Measurements from ENCODE around the gene NR3C2.

The NR3C2 gene

DNA sequence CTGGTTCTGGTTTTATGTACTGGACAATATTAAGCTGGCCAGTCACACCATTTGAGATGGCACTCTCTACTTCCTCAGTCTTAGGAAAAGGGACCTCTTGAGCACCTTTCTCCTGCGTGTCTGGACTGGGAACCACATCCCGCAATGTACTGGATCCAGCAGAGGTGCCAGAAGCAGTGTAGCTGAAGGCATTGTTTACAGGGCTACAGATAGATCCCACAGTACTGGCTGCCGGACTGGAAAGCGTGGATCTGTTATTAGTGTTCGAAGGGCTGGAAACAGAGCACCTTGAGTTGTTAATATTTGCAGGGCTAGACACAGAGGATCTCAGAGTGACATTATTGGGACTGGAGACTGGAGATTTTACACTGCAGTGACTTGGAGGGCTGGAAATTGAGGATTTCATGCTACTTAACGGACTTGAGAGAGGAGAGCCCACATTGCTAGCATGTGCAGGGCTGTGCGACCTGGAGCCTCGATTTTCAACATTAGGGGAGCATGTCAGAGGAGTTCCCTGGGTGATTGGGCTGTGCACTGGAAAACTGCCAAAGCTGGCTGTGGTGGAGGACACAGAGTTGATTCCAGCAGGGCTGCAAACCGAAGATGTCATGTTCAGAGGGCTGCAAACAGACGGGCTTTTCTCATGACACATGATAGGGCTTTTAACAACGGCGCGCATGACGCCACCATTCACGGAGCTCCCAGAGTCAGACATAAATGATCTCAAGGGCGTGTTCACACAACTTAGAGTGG is 6.4 kb downstream of the NR3C2 start:
- DNase-seq (ENCODE audit: low spot score), result no peak

DNA sequence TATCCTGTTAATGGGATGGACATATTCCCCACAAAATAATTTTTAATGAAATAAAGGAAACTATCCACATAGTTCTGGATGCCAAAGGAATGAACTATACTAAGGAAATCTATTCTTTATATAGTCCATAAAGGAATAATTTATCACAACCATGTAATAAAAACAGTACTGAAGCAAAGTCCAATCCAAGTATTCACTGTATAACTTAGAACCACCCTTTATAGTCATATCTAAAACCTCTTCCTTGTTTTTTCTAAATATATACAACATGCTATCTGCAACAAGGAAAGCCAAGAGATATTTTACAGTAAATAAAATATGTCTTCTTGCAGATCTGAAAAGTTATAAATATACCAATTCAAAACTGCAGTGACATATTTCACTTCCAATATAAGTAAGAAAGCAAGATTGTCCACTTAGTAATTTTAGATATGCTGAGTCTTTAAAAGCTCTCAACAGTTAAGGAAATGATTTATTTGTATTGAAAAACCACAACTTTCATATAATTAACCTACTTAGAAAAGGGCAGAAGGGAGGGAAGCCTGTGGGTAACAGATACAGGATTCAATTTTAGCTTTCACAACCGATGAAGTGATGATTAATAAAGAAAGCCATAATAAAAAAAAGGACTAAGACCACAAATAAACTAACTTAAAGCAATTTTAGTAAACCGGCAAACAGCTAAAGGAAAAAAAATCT is 8.0 kb downstream of the NR3C2 start:
- no peak for DNase-seq (ENCODE audit: low spot score)

DNA sequence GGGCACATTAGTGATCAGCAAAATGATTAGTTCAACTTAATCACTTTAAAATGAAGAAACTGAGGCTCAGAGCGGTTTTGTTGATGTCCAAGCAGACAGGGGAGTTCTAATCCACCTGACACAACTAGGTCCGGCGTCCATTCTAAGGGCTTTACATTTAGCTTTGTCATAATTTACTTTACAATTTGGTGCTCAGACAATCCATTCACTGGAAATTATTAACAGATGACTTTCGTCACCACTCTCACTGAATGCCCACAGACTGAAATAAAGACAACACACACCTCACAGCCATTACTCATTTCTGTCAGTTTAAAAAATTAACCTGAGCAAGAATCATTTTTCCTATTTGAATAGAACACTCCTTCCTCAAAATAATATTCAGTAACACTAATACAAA is 10.8 kb downstream of the NR3C2 start:
- DNase-seq (ENCODE audit: low spot score), result no peak

DNA sequence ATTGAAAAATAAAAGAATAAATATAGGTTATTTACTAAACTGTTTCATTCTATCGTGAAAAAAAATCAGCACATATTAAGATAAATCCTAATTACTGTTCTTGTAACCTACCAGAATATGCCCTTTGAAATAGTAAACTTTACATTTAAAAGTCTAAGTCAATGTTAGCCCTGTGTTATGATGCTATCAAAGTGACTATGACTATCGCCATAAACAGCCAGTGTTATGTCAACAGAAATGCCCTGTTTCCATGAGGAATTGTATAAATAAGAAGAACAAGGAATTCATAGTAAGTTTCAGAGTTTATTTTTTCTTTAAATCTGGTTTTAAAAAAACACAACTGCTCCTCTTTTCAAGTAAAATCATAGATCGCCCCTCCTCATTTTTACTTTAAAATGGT is 11.4 kb downstream of the NR3C2 start:
- no peak for DNase-seq (ENCODE audit: low spot score)

DNA sequence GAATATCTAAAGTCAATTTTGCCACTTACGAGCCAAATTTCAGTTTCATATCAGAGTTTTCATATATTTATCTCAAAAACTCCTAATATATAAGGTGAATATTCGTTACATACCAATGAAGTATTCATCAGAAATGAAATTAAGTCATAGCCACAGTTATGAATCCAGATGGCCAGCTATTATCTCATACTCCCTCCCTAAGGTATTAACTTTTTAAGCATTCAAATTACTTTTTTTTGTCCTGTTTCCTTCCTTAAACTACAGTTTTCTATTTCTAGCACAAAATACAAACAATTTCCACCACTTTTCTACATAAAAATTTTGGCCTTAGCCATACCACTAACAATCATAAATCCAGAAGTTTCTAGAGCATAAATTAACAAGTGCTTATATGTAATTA is 13.0 kb downstream of the NR3C2 start:
- no peak for DNase-seq (ENCODE audit: low spot score)

DNA sequence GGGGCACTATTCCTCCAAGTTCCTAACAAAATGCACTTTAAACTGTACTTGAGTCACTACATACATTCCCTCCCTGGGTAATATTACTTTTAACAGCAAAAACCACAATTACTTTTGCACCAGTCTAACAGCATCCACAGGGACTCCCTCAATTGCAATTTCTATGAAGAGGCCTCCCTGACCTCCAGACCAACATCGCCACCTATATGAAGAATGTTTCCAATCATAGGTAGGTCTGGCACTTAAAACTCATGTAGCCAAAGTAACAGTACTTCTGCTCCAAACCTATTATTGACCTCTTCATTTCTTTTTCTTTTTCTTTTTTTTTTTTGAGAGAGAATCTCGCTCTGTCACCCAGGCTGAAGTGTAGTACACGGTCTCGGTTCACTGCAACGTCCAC is 15.6 kb downstream of the NR3C2 start:
- no peak for DNase-seq (ENCODE audit: low spot score)

DNA sequence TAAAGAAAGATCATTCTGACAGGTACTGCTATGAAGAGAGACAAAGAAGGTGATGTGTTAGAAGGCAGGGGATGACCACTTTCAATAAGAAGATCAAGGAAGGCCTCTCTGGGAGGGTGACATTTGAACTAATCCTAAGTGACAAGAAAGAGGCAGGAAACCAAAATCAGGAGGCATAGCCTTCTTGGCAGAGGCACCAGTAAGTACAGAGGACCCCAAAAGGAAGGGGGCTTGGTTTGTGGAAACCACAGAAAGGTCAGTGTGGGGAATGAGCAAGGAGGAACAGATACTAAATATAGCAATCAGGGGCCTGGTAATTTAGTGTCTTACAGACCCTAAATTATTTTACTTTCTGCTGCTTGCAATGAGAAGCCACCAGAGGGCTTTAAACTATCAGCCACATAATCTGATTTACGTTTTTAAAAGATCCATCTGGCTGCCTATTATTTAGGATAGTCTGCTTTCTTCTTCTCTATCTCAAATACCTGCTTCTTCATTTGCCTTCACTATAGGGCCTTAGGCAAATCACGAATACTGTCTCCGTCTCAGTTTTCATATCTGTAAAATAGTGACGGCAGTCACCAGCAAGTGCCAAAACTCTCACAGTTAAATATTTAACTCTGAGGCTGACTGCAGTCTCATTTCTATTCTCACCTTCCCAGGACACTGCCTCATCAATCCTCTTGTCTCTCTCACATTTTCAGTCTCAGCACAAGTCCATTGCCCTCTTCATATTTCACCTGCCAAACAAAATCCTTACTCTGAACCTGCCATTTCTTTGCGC is 16.7 kb downstream of the NR3C2 start:
- no peak for DNase-seq (ENCODE audit: low spot score)

DNA sequence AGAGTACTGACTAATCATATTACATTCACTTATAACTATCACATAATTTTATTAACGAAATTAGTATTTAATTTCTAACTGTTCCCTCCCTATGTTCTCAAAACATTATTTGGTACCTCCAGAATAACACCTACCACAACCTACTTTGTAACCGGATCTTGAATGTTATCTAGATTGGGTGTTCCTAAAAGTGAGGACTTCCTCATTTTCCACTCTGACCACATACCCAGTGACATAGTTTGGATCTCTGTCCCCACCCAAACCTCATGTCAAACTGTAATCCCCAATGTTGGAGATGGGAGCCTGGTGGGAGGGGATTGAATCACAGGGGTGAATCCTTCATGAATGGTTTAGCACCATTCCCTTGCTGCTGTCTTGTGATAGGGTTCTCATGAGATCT is 21.8 kb downstream of the NR3C2 start:
- no peak for DNase-seq (ENCODE audit: low spot score)

DNA sequence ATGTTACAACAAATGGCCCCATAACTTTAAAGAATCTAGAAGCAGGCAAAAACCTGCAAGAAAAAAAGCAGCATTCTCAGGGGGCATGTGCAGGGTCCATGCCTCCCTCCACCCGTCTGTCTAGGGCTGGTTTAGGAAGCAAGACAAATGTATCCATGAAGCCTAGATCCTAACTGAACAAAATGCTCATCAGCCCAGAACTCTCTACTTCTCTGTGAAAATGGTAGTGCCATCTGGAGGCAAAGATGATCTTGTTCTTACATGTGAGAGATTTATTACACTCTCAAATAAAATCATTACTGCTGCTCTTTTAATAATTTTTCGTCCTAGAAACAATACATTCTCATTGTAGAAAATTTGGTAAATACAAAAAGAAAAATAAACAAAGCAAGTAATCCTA is 26.7 kb downstream of the NR3C2 start:
- DNase-seq (ENCODE audit: low spot score), result no peak

DNA sequence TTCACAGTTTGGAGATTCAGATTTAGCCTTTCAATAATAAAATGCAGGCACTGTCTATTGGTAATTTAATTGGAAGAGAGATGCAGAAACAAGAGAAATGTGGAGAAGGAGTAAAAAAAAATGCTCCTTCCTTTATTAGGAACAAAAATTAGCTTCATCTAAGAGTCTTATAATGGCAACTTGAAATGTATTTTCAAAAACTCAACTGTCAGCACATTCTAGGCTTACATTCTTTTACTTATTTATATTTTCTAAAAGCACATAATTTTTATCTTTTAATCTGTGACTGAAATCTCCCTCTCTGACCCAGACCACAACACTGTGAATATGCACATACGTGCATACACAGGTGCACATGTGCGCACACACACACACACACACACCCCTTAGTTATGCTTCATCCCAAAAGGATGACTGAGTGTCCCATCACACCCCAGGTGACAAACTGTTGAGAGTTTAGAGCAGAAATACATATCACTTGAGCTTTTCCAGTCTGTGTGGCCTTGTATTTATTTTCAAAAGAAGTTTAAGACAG is 29.7 kb downstream of the NR3C2 start:
- DNase-seq (ENCODE audit: low spot score), result no peak

DNA sequence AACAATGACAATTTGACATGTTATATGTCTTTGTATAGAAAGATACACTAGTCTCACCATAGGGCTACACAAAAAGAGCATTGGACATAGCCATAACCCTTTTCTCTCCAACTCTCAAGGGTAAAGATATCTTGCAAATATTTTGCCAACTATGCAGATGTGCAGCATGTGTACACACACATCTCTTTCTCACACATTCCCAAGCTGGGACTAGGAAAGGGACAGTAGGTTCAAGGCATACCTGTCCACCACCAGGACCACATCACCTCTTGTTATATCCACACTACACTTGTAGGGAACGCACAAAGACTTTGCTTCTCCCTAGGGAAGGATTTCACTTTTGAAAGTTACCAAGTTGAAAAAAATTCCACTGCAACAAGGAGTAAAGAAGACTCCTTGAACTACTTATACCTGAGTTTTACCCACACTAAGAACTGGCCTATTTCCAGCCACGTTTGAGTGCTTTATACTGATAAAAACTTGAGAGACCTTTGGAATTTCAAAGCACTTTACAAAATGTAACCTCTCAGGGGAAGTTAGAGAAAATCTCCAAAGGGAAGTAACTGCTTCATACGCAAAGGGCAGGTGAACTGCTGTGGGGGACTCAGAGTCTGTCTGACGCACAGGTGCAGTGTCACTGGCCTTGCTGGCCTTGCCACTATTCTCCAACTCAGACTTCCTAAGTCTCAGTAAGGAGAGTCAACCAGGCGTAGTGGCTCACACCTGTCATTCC is 36.9 kb downstream of the NR3C2 start:
- DNase-seq (ENCODE audit: low spot score), result no peak

DNA sequence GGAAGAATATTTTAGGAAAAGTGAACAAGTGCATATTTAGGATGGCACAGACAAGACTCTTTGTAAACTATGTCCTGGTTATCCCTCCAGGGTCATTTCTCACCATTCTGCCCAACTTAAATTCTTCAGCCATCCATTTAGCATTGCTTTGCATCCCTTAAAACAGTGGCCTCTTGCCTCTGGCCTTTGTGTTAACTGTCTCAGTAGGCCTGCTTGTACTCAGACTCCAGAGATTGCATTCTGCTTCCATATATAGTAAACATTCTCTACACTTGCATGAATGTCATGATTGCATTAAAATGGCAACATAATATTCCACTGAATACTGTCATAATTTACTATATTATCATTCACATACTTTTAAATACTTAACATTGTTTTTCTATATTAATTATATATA is 43.2 kb downstream of the NR3C2 start:
- DNase-seq (ENCODE audit: low spot score), result no peak

DNA sequence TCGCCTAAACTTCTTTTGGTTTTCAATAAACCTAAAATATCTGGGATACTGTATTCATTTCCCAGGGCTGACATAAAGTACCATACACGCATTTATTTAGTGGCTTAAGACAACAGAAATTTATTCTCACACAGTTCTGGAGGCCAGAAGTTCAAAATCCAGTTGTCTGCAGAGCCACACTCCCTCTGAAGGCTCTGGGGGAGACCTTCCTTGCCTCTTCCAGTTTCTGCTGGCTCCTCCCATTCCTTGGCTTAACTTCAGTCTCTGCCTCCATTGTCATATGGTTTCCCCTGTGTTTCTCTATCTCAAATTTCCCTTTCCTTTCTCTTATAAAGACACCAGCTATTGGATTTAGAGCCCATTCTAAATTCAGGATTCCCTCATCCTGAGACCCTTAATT is 44.4 kb downstream of the NR3C2 start:
- no peak for DNase-seq (ENCODE audit: low spot score)

DNA sequence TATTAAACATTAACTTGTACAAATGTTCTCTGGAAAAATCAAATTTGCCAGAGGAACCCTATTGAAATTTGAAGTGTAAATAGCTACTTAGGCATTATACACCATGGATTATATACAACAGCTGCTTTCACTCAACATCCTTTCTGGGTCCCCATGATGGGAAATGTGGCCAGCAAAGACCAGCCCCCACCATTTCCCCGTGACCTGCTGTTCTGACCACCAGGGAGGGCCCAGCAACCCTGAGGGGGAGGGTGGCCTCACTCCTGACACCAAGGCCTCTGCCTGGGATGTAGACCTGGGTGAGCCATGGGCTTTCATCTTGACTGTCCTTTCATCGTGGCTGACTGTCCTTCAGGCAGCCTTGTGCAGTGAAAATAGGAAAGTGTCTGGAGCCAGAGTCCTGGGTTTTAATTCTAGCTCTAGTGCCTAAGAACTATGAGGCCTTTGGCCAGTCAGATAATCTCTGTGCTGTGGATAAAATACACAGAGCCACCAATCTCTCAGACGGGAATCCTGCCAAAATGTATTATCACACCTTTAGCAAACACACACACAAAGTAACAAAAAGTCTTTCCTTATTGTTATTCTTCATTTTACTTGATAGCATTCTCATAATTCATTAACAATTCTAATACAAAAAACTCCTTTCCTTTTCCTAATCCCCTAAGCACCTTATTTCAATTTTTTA is 45.1 kb downstream of the NR3C2 start:
- no peak for DNase-seq (ENCODE audit: low spot score)

DNA sequence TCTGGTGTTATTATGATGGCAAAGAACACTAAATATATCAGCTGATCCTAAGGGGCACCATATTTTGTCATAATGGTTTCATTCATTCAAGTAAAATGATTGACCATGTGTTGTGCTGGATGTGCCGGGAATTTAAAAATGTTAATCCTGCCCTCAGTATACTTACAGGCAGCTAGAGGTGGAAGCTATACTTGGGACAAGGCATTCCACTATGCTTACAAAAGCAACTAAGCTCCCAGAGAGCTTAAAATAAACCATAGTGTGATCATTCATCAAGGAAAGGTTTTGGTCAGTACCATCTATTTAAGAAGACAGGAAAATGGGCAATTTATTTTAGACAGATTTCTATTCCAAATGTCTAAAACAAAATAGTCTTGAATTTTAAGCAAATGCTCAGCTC is 46.4 kb downstream of the NR3C2 start:
- DNase-seq (ENCODE audit: low spot score), result no peak

DNA sequence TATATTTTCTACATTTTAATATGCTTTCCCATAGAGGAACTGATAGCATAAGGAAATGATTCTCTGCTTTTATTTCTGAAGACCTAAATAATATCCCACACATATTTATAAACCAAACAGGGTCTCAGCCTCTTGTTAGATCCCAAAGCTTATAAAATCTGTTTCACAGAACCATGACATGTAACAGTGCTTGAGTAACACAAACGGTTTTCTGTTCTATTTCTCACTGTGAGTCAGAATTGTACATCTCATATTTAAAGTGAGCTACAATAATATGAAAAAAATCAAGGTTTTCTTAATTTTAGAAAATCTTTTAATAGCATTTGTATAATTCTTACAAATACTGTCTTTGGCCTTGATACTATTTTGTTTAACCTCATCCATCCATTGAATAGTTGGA is 51.2 kb downstream of the NR3C2 start:
- DNase-seq (ENCODE audit: low spot score), result no peak

DNA sequence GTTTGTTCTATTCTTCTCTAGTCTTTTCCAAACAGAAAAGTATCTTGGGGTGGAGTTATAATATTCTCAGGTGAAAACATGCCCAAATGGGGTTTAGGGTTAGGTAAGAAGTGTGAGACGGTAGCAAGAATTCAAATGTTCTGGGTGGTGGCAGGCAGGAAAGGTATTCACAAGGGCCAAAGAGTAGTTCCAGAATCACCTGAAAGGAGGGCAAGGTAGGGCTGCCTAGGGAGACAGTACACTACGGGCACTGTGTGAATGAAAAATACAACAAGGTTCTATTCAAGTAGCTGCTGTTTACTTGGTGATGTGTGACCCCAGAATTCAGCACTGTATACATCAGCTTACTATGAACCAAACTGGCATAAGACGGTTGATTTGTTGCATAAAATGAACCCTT is 51.9 kb downstream of the NR3C2 start:
- no peak for DNase-seq (ENCODE audit: low spot score)

DNA sequence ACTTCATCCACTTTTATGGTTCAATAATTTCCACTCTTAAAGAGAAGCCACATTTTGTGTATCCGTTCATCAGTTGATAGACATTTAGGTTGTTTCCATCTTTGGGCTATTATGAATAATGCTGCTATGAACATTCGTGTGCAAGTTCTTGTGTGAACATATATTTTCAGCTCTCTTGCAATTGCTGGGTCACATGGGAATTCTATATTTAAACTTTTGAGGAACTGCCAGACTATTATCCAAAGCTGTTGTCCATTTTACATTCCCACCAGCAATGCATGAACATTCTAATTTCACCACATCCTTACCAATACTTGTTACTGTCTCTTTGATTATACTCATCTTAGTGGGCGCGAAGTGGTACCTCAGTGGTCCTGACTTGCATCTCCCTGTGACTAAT is 61.9 kb downstream of the NR3C2 start:
- DNase-seq (ENCODE audit: low spot score), result no peak

DNA sequence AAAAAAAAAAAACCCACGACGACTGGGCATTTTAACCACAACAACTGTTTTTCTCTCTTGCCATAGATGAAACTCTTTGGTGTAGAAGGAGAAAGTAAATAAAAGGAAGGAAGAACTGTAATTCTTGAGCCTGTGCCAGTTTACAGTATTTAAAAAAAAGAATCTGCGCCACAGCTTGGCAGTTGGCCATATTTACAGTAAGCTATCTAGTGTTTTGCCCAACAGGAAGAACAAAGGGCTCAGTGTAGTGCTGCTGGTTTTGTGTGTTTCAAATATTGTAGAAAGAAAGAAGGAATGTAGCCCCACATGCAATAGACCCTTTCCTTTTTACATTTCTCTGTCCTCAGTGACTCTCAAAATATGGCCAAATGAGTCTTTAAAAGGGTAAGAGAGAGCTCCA is 66.1 kb downstream of the NR3C2 start:
- no peak for DNase-seq (ENCODE audit: low spot score)

DNA sequence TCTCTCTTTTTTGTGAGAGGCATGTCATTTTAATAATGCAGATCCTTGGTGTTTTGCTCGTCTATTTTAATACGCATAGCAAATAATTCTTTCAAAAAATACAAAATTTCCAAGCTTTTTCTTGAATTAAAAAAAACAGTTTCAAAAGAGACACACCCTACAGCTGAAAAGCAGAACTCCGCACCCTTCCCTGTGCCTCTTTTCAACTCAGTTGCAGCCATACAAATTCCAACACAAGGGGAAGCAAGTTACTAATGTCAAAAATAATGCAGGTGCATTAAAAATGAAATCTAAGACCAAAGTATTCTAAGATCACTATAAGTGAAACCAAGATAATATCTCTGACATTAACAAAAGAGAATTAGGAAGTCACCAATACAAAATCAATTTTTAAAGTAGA is 66.6 kb downstream of the NR3C2 start:
- no peak for DNase-seq (ENCODE audit: low spot score)

DNA sequence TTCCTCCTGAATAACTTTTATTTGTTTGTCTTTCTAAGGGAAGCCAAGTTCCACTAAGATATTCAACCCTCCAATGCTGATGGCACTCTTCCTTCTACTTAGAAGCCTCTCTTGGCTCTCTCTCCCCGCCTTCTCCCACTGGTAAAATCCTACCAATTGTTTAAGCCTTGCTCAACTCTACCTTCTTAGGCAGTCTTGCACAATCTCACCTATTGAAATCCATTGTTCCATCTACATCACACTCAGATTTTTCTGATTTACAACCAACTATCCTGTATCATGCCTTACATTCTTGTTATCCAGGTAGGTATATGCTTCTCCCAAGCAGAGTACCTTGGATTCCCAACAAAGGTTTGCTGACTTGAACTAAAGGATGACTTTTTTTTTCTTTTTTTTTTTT is 69.1 kb downstream of the NR3C2 start:
- DNase-seq (ENCODE audit: low spot score), result no peak

DNA sequence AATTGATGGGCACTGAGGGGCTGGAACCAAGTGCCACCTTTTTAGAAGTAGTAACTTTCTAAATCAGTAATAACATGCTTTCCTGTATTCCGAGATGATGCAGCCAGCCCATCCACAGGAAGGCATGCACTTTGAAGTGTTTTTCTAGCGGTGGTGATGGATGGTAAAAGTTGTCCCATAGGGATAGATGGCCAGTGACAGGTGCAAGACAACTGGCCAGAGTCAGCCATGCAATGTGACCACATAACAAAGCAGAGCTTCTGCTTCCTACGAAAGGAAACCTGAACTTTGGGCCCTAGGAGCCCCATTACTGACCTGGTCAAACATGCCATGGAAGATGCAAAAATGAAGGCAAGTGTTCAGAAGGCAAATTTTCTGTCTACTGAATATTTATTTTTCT is 72.3 kb downstream of the NR3C2 start:
- DNase-seq (ENCODE audit: low spot score), result no peak
